ENCODE data around the gene EIF4EBP2. TPM values are rescaled to one million over a fixed set of nuclear protein-coding genes. Genes with fewer than 3 reads are reported as not detected.

The EIF4EBP2 gene
- polyA plus RNA-seq, 2 of the 4 experiments (the other 2 are of a cell fraction), result 13.0 to 15.4 TPM

DNA sequence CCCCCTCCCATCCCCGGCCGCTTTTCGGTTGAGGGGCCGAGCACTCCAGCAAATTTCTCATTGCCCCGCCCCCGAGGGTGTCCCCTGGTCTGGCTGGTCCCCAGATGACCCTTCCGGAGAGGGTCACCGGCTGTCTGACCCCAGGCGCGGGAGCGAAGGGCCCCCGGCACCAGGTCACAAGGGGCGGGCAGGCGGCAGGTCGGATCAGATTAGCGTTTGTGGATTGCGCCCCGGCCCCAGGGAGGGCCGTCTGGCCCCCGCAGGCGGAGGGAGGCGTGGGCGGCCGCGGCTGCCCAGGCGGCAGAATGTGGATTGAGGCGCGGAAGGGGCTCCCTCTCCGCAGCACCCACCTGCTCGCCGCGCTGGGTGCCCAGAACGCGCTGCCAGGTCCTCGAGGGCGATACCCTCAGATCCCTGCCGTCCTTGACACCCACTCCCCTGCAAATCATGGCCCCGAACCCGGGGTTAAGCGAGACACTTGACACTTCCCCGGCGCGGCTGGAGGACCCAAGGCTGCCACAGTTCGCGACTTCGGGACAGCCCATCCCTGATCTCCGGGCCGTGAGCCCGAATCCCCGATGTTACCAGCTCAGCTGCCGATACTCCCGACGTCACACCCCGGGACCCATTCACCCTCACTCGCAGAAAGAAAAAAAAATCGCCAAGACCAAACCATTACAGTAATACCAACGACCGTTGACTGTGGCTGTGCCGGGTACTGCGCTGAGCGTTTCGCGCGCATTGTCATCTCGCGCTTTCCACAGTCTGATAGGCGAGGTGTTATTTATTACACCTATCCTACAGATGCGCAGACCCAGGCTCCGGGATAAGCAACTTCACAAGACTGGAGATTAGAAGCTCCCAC, 36.6 kb downstream of the EIF4EBP2 start:
- FAIRE-seq (no peak), ATAC-seq (peak in 1 of 2 experiments; percentile 42; a peak in 2 of 6 replicates), DNase-seq (ENCODE audit: low read depth in 1 of 2, low spot score in 1 of 2) (no peak)
- TF ChIP-seq RNF2 (IDR thresholded peaks at IDR 0.05; ENCODE audit: borderline replicate concordance, low read depth) (no peak), MAZ (IDR thresholded peaks at IDR 0.05; ENCODE audit: borderline replicate concordance, low read depth, low read length) (no peak), HOXA7 (CRISPR knock-in tag; IDR thresholded peaks at IDR 0.05) (no peak), SMC3 (IDR thresholded peaks at IDR 0.05) (no peak), KDM5A (IDR thresholded peaks at IDR 0.05) (no peak), KDM1A (IDR thresholded peaks at IDR 0.05; ENCODE audit: low read depth) (no peak), CBX8 (IDR thresholded peaks at IDR 0.05) (no peak), RCOR1 (IDR thresholded peaks at IDR 0.05; ENCODE audit: low read depth, low read length) (no peak), FOXS1 (CRISPR knock-in tag; IDR thresholded peaks at IDR 0.05) (no peak), EHF (CRISPR knock-in tag; IDR thresholded peaks at IDR 0.05) (no peak), RARB (CRISPR knock-in tag; IDR thresholded peaks at IDR 0.05) (no peak), CHD2 (IDR thresholded peaks at IDR 0.05; ENCODE audit: low read length, partially characterized antibody) (no peak), NFE2L2 (conservative IDR thresholded peaks at IDR 0.05; ENCODE audit: low read length) (no peak)
- TF ChIP-seq, protein P1, sequence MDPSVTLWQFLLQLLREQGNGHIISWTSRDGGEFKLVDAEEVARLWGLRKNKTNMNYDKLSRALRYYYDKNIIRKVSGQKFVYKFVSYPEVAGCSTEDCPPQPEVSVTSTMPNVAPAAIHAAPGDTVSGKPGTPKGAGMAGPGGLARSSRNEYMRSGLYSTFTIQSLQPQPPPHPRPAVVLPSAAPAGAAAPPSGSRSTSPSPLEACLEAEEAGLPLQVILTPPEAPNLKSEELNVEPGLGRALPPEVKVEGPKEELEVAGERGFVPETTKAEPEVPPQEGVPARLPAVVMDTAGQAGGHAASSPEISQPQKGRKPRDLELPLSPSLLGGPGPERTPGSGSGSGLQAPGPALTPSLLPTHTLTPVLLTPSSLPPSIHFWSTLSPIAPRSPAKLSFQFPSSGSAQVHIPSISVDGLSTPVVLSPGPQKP (IDR thresholded peaks at IDR 0.05; ENCODE audit: low read depth, low read length), result no peak
- no peaks in the 10 kb centered on the region for H3K4me1 ChIP-seq
- H3K27ac ChIP-seq, result no peak overlapping the region
- no peak overlapping the region for H3K4me3 ChIP-seq
- ChIA-PET POLR2A (no interaction called here), CTCF (no interaction called here)
- no peak overlapping the region for H3K4me2 ChIP-seq
- no peaks in the 10 kb centered on the region for H3K9me3 ChIP-seq
- 69% methylated on average over 59 of the region's 69 CpGs for WGBS (ENCODE audit: missing lambda C conversion rate)

DNA sequence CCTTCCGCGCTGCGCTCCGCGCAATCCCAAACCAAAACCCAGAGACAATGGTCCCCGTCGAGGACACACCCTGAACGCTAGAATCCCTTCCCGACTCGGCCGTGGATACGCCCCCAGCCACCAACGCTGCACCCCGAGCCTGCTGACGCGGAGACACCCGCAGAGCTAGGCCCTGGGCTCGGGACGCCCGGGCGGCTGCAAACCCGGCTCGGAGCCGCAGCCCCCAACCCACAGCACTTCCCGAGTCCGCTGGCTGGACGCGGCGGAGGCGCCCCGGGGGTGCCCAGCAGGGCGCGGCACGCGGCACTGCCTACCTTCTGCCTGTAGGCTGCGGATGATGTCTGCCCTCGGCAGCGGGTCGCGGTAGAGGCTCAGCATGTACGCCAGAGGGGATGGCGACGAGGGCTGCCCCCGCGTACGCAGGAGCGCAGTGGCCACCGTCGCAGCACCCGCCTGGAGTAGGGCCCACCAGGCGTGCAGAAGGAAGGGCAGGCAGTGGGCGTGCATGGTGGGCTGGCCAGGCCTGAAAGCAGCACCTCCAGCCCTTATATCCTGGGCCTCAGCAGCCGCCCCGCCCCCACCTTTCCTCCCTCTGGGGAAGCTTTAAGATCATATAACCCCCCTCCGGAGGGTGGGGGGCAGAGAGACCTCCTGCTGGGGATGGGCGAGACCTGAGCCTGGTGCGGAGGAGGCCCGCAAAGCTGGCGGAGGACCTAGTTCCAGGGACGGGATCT, 37.4 kb downstream of the EIF4EBP2 start, which contains the start of gene NODAL:
Gene NODAL, minus strand, starts transcription at position 521 of the 734 bp plus-strand sequence. Its CDS starts 14 bp downstream, at position 507.
- WGBS (ENCODE audit: missing lambda C conversion rate), result 74% methylated on average over 41 of the region's 60 CpGs
- H3K4me3 ChIP-seq, result no peak within 1 kb of the TSS
- TF ChIP-seq PHF8 (IDR thresholded peaks at IDR 0.05; ENCODE audit: borderline replicate concordance, low read depth) (no peak), RNF2 (IDR thresholded peaks at IDR 0.05; ENCODE audit: borderline replicate concordance, low read depth) (no peak), CHD2 (IDR thresholded peaks at IDR 0.05; ENCODE audit: low read length, partially characterized antibody) (no peak), FOXS1 (CRISPR knock-in tag; IDR thresholded peaks at IDR 0.05) (no peak)
- no peaks in the 10 kb centered on the region for H3K9me3 ChIP-seq
- no peak; a peak in 1 of 6 replicates for ATAC-seq
- no peak for FAIRE-seq
- H3K27ac ChIP-seq, result no peak within 1 kb of the TSS
- ChIA-PET CTCF (interaction anchor here (2.0 kb wide), 1 partner anchor 21 kb away, joined by 10 read pairs; no protein-coding TSS in a partner anchor), POLR2A (no interaction called here)
- DNase-seq (ENCODE audit: low read depth in 1 of 2, low spot score in 1 of 2), result no peak
- no peak within 1 kb of the TSS for H3K4me2 ChIP-seq
- H3K4me1 ChIP-seq, result no peaks in the 10 kb centered on the region

DNA sequence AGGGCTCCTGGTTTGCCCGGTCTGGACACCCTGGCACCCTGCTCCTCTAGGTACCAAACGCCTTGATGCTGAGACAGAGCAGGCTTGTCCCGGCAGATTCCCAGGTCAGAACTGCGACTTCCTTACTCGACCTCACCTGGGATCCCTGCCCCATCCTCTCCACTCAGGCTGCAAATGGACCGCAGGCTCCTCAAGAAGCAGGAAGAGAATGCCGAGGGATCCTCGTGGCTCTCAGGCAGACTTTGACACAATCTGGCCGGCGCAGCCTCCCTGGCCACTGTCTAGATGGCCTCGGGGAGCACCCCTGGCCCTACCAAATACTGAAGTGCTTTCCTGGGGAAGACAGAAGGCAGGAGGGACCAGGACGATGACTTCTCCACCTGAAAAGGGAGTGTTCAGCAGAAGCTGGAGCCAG, 38.0 kb downstream of the EIF4EBP2 start:
- Histone ChIP-seq H3K4me1 (no peaks in the 10 kb centered on the region), H3K4me3 (no peak overlapping the region), H3K27ac (no peak overlapping the region), H3K4me2 (no peak overlapping the region), H3K9me3 (no peaks in the 10 kb centered on the region)
- TF ChIP-seq POLR2AphosphoS2 (conservative IDR thresholded peaks at IDR 0.05; ENCODE audit: low read length) (no peak), RAD21 (conservative IDR thresholded peaks at IDR 0.05 in 1 of 2, IDR thresholded peaks at IDR 0.05 in 1 of 2) (no peak), FOSB (CRISPR knock-in tag; IDR thresholded peaks at IDR 0.05) (no peak), HEYL (CRISPR knock-in tag; IDR thresholded peaks at IDR 0.05) (no peak), FOXS1 (CRISPR knock-in tag; IDR thresholded peaks at IDR 0.05) (no peak), ZC3H11A (IDR thresholded peaks at IDR 0.05) (no peak), TP53 (CRISPR knock-in tag; IDR thresholded peaks at IDR 0.05) (no peak), NPAS2 (CRISPR knock-in tag; IDR thresholded peaks at IDR 0.05; ENCODE audit: borderline replicate concordance) (no peak), HDAC2 (IDR thresholded peaks at IDR 0.05) (no peak), SREBF2 (IDR thresholded peaks at IDR 0.05) (no peak)
- TF ChIP-seq, protein P2, sequence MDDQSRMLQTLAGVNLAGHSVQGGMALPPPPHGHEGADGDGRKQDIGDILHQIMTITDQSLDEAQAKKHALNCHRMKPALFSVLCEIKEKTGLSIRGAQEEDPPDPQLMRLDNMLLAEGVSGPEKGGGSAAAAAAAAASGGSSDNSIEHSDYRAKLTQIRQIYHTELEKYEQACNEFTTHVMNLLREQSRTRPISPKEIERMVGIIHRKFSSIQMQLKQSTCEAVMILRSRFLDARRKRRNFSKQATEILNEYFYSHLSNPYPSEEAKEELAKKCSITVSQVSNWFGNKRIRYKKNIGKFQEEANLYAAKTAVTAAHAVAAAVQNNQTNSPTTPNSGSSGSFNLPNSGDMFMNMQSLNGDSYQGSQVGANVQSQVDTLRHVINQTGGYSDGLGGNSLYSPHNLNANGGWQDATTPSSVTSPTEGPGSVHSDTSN (IDR thresholded peaks at IDR 0.05), result no peak
- TF ChIP-seq, protein P3, sequence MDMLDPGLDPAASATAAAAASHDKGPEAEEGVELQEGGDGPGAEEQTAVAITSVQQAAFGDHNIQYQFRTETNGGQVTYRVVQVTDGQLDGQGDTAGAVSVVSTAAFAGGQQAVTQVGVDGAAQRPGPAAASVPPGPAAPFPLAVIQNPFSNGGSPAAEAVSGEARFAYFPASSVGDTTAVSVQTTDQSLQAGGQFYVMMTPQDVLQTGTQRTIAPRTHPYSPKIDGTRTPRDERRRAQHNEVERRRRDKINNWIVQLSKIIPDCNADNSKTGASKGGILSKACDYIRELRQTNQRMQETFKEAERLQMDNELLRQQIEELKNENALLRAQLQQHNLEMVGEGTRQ (IDR thresholded peaks at IDR 0.05), result no peak
- 54% methylated on average over 10 of the region's 12 CpGs for WGBS (ENCODE audit: missing lambda C conversion rate)
- DNase-seq (ENCODE audit: low read depth in 1 of 2, low spot score in 1 of 2) (no peak), ATAC-seq (peak in 1 of 2 experiments; percentile 37; a peak in 3 of 6 replicates), FAIRE-seq (no peak)
- POLR2A ChIA-PET, result no interaction called here
- CTCF ChIA-PET, result interaction anchor here (0.8 to 2.0 kb wide), 2 partner anchors 10 to 20 kb away, joined by 4 to 10 read pairs; no protein-coding TSS in a partner anchor
